ENCODE measurements around the gene DAAM1.

DNA sequence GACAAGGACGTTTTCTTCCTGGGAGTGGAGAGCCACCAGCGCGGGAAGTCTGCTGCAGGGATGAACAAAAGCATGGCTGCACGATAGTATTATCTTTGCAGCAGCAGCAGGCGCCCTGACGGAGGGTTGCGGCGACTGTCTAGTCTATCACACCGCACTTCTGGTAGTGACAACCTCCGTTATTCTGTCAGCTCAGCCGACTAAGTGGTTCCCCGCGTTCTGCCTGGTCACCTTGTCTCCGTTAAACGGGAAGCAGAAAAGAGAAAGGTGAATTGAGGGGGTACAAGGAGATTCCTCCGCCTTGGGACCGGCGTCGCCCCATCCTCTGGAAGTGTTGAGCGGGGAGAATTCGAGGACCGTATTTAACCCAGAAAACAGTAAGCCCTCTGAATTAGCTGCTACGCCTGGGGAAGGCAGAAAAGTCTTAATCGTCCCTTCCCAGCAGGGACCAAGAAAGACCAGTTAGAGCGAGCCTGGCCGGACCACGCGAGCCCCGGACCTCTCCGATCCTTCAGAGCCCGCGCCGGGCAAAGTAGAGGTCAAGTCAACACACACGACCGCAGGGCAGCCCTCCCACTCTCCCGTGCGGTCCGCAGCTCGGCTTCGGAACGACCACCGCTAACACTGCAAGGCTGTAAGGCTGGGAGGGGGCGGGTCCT is 536 bp upstream of the DAAM1 start:
- TF ChIP-seq CTCF (IDR thresholded peaks at IDR 0.05) (no peak), EZH2 (IDR thresholded peaks at IDR 0.05; ENCODE audit: borderline replicate concordance, insufficient read depth, low read depth, low read length, poor library complexity, severe bottlenecking) (no peak)
